Stimulated activated CD8-positive, alpha-beta memory T cell treated with anti-CD3 and anti-CD28 coated beads, Interleukin-2, amount 100 ng/mL, for 1 hour (primary cell): ENCODE measurements around the gene LAMA3.

Source experiments
- DNase-seq, 2 donors: peaks; one replicate each; pipeline ENCODE4 v3.0.0-alpha.2; 2020; ENCODE audit warnings: low read depth in 2 of 2

Gene LAMA3

DNA sequence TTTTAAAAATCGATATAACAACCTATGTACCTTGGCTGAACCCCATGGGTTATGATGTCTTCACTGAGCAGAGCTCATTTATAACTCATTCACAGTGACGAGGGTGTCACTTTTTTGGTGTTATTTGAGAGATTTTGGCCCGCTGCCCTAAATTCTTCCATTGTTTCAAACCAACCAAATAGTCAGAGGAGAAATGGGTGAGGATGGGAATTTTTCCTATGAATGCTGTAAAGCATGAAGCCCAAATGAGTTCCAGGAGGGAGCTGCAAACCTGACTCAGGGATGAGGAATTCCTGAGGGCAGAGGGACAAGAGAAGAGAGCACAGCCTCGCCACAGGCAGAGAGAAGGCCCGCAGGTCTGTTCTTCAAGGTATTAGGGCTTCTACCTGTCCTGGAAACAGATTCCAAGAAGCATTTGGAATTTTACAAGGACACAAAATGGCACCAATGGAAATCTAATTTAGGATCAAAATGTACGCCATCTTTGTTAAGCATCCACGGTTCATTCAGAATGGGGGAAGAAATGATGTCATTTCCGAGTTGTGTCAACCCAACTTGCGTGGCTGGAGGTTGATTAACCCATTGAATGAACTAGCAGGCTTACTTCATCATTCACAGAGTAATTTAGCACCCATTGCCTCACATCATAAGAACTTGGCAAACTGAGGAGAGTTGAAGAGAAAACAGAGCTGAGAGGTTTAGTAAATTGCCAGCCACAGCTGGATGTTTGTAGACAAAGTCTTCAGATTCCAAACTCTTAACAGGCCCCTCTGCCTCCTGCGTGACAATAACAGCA, 133.5 kb downstream of the LAMA3 start:
- no peak for DNase-seq

DNA sequence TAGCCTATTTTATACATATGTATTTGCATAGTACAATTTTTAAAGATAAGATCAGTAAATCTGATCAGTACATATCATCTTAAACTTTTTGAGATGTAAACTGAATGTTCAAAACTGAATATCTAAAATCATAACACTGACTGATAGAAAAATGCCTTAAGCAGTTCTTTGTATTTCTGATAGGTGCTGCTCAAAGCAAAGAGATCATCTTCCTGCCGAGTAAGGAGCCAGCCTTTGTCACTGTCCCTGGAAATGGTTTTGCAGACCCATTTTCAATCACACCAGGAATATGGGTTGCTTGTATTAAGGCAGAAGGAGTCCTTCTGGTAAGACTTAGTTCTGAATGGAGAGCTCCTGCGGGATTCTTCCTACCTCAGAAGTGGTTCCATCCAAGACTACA, 135.0 kb downstream of the LAMA3 start:
- no peak for DNase-seq

DNA sequence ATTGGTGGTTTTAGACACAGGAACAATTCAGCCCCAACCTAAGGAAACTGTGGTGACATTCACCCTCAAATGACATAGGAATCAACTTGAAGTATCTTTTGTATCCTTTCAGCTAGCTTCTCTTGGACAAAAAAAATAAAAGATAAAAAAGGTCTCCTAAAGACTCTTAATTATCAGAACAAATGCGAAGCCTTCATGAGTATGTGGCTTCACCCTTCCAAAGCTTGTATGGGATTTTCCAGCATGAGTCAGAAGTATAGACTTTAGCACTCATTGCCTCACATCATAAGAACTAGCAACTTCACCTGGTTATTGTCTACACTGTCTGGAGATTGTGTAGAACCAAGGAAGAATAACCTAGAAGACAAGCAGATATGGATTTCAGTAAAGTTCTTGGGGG, 135.4 kb downstream of the LAMA3 start:
- no peak for DNase-seq

DNA sequence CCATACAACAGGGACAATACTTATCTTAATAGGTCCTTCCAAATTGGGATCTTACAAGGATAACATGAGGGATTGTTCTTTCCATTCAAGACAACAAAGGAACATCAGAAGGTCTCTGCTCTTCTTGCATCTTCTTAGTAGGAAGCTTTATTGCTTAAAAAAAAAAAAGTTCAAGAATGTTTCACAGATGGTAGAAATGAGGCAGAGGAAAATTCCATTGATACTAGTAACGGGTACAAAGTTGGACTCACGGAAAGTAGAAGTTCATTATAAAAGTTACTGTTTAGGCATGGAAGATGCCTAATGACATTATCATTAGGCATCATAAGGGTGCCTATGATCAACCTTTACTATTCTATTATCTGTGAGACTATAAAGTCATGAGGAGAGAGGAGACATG, 136.2 kb downstream of the LAMA3 start:
- DNase-seq, result no peak

DNA sequence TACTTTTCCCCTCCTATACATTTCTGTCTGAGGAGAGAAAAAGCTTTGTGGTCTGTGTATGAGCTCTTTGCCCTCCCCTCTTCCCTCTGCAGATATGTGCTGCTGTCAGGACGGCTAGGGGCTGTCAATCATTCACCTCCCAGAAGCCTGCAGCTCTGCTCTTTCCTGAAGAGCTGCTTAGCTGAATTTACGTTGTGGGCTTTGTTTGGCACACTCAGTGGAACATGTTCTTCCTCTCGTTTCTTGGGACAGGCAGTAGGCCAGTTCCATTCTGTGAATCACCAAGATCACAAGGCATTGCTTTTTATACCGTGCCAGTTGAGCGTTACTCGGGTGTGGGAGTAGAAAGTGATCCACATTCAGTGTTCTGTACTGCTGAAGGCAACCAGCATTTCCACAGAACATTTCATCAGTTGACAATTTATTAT, 136.7 kb downstream of the LAMA3 start:
- no peak for DNase-seq

DNA sequence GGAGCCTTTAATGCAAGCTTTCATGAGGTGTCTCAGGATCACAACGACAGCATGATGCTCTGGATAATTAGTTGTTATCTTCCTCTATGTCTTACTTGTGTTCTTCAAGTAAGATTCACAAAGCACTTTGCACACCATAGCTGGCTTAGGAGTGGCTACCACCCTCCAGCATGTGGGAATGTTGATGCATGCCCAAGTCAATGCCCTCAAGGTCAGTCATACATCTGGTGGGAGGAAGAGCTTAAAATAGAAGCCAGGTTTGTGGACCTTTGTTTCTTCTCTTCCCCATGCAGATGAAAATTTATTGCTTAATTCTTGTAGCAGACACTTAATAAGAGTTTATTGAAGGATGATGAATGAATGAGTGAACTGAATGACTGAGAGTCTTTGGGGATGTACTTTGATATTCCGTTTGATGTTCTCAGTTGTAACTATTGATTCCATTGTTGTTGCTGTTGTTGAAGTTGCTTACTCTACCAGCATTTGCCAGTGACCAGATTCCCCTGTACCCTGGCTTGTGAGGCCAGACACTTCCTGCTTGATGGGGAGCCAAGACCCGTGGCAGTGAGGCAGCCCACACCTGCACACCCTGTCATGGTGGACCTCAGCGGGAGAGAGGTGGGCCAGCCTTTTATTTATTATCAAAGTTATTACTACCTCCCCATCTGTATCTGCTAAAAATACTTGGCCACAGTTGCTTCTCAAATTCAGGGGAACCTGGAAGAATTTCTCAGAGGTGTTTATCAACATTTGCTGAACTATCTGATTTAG, 137.8 kb downstream of the LAMA3 start:
- no peak for DNase-seq

DNA sequence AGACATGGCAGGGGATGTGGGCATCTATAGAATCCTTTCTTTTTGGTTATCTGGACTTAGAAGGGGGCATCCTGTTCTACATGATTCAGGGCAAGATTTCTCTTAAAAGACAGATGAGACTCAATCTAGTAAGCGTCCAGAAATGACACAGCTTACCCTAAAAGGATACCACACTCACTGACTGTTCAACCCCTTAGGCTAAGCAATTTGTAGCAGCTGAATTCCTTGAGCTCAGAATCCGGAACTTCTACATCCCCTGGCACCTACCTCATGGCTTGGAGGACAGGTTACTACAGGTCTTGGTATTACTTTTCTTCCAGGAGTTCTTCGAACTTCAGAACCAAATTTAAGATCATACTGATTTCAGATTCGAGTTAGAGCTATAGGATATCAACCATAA, 138.4 kb downstream of the LAMA3 start:
- no peak for DNase-seq

DNA sequence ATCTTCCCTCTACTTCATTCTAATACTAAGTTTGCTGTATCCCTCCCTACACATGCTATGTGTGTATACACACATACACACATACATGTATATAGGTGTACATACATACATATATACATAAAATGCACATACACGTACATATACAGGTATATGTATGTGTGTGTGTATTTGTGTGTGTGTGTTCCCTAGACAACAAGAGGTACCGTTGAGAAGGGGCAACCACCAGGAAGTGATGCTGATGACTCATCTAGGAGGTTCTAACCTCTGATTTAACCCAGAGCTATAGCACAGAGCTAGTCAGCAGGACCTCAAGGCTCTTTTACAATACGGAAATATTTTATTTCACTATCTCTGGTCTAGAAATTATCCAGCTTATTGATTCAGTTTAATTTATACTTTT, 139.2 kb downstream of the LAMA3 start:
- DNase-seq, result peak; percentile 15 to 23

DNA sequence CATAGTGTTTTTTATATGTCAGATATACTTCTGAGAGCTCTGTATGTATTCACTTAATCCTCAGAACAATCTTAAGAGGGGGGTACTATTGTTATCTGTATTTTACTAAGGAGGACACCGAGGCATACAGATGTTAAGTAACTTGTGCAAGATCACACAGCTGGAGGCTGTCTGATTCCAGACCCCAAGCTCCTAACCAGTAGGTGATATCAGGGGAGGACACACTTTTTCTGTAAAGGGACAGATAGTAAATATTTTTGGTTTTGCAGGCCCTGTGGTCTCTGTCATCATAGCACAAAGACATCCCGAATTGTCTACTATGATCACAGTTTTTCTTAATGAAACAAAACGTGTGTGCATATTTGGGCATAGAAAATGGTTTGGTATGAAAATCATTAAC, 143.7 kb downstream of the LAMA3 start:
- no peak for DNase-seq

DNA sequence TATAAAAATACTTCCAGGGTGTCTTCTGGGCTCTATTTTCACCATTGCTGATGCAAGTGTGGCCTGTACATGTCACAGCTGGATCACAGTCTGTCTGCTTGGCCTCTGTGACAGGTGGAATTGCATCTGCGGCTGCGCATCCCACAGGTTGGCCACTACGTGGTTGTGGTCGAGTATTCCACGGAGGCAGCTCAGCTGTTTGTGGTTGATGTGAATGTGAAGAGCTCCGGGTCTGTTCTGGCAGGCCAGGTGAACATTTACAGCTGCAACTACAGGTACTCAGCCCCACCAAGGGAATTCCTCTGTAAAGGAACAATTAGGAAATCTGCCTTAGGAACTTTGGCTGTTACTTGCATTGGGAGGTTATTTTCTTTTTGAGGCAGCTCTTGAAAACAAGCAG, 144.5 kb downstream of the LAMA3 start:
- DNase-seq, result no peak

DNA sequence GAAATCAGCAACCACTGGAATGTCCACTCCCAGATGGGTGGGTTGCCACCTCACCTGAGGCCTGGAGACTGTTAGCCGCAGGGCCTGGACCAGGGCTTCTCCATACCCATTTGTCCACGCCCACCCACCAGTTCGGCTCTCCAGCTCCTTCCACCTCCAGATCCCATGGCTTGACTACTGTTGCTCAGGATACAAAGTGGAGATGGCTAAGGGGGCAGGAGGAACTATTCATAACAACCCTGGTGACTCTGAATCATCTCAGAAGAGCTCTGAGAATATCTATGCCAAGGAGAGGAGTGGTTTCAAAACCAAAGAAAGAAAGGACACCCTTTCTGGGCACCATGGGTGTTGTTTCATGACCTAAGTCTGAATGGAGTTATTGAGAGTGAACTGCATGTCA, 145.8 kb downstream of the LAMA3 start:
- no peak for DNase-seq

DNA sequence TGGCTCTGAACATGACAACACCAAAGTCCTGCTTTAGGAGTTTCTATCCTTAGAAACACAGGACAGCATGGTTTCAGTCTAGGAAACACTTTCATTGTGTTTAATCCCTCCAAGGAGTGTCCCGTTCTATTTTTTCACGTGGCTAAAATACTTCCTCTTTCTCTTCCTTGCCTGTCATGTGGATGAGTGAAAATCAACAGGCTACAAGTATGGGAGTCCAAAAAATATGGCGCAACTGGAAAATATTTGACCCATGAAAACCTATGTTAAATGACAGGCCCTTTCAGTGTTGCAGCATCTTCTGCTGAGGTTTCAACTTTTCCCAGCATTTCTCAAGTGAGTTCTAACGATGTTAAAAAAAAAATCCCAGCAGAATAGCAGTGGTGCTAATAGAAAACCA, 146.3 kb downstream of the LAMA3 start:
- DNase-seq, result no peak

DNA sequence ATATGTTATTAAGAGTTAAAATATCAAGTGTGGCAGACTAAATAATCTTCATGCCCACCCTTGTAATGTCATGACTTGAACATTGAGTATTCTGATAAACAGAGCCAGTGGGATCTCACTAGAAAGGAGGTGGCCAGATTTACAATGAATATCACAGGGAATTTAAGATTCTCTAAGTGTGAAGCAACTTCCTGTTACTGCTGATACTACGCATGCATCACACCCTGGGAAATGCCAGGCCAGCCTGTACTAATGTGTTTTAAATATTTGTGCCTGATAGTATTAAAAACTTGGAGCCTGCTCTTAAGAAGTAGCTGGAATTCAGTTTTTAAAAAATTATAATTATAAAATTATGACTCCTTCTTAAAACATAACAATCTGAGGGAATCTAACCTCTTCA, 148.3 kb downstream of the LAMA3 start:
- DNase-seq, result peak in 1 of 2 donors; percentile 9

DNA sequence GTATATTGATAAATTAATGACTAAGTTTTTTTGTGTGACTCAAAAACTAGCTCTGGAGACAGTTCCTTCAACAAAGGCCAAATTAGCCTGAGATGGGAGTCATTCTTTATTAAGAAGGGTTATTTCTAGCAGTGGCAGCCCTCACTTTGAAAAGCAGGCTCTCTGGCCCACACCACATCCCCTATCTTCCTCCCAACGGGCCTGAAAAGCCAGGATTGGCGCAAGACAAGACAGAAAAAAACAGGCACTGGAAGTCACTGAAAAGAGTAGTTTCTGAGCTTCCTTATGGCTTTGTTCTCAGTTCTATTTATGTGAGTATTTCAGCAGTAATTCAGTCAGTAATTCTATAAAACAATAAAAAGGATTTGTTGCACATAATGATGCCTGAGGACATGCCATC, 149.0 kb downstream of the LAMA3 start:
- no peak for DNase-seq

DNA sequence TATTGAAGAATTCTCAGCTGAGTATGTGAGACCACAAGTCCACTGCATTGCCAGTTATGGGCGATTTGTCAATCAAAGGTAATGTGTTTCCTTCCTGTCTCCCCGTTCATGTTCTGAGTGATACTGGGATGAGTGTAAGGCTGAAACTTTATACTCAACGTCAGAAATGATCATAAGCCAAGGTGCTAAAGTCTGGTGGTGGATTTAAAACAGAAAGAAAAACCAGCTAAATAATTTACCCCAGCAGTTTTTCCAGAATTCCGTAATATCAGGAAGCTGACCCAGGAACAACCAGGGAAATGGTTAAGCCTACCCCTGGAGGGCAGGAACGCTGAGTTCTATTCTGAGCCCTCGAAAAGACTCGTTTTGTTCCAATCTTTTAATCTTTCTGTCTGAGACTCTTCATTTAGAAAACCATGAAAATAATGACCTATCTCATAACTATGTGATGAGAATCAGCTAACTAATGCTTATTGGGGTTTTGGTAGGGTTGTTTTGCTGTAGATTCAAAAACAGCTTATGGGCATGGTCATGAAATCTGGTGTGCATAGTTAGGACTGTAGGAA, 149.6 kb downstream of the LAMA3 start:
- DNase-seq, result no peak

DNA sequence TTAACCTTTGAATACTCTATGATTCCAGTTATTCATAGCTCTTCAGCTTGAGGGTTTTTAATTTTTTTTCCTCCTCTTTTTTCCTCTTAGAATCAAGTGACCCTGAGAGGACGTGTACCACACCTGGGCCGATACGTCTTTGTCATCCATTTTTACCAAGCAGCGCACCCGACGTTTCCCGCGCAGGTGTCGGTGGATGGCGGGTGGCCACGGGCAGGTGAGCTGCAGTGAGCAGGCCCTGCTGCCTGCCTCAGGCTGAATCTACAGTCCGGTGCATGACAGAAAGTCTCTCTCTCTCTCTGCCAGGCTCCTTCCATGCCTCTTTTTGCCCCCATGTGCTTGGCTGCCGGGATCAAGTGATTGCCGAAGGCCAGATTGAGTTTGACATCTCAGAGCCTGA, 153.1 kb downstream of the LAMA3 start:
- DNase-seq, result no peak

DNA sequence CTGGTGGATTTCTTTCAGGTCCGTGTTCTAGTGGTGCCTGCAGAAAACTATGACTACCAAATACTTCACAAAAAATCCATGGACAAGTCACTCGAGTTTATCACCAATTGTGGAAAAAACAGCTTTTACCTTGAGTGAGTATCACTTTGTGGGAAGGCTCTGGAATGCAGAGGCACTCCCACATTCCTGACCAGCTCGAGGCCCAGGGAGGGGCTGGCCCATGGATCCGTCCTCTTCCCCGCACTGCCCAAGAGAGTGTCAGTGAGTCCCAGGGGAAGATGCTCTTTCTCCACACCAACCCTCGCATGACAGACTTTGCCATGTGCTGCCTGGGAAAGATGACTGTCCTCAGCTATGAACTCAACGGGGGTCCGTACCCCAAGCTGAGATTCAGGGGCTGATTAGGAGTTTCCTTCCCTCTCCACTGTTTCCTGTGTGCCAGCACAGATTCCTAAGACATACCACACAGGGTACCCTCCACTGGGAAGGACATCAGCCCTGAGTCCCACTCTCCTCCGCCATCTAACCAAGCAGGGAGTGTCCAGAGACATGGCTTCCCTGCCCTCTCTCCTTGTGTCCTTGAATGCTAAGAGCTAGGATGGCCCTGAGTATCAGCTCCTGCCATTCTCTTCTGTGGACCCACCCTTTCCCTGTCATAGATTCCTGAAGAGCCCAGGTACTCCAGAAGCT, 155.9 kb downstream of the LAMA3 start:
- no peak for DNase-seq

DNA sequence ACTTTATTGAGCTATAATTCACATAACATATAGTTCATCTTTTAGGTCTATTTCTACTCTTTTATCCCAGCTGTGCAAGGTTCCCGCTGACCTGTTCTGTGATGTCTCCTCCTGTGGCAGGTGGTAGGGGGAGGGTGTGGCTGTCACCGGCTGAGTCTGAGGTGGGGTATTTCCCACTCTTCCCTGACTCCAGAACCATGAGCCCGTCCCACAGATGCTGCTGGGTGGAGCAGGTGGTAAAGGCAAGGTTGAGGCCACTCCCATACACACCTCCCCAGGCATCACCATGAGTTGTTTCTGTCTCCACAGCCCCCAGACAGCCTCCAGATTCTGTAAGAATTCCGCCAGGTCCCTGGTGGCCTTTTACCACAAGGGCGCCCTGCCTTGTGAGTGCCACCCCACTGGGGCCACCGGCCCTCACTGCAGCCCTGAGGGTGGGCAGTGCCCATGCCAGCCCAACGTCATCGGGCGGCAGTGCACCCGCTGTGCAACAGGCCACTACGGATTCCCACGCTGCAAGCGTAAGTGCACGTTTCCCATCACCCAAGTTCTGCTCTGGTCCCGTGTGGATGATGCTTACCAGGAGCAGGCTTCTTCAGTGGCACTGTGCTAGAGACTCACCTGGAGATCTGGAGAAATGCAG, 156.9 kb downstream of the LAMA3 start:
- no peak for DNase-seq

DNA sequence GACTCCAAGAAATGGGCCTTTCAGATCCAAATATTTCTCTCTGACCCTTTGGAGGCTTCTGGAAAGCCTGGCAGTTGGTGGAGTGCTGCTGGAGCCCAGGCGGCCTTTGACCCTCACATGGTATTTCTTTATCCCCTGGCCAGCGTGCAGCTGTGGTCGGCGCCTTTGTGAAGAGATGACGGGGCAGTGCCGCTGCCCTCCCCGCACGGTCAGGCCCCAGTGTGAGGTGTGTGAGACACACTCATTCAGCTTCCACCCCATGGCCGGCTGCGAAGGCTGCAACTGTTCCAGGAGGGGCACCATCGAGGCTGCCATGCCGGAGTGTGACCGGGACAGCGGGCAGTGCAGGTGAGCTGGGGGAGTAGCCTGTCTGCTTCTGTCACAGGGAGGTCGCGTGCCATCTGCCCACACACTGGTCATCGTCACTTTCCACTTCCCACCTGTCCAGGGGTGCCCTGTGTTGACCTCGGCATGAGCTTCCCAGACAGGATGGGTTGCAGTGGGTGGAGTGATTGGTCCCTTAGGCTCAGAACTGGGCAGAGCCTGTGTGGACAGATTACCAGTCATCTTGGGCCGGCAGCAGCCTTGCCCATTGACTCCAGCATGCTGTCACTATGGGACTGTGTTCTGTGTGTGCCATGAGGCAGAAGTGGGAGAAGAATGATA, 158.2 kb downstream of the LAMA3 start:
- DNase-seq, result no peak

DNA sequence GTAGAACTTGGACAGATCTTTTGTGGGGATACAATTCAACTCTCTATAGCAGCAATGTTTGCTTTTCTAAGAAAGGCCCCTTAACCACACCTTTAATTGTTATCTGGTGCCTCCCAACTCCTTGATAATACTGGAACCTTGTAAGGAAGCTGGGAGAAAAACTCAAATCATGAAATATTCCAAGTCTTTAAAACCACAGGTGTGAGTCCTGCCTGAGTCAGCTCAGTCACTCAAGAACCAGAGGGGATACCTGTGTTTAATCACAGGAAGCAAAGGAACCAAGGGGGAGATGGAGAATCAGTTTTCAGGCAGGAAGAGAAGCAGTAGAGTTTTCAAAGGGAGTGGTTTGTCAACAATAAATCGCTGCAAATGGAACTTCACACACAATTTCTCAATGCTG, 159.9 kb downstream of the LAMA3 start:
- DNase-seq, result no peak

DNA sequence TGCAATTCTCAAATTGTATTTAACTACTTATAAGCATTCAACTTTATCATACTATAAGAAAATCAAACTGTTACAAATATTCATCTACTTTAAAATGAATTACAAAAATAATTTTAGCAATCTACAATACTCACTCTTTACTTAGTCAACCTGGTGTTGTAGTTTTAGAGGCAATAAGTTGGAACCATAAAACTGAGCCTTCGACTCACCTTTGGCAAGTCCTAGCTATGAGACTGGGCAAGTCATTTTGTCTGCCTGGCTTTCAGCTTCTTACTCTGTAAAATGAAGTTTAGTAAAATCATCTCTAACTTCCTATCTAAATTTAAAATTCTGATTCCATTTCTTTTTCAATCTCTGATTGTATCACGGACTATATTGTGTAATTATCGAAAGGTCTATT, 161.0 kb downstream of the LAMA3 start:
- DNase-seq, result no peak
